Stimulated activated CD8-positive, alpha-beta memory T cell treated with anti-CD3 and anti-CD28 coated beads, Interleukin-7, amount 100 ng/mL, for 4 hours (primary cell): ENCODE results near the gene ADK.

ENCODE experiments used
- DNase-seq, 2 donors: peaks; one replicate each; pipeline ENCODE4 v3.0.0-alpha.2; 2020; ENCODE audit warnings: low read depth in 2 of 2

Gene ADK

GRCh38 chr10:74738542-74738941 is 587.5 kb downstream of the ADK start:
- DNase-seq: no peak

GRCh38 chr10:74738985-74739567 is 588.1 kb downstream of the ADK start:
- DNase-seq: no peak

- DNase-seq: no peak
These were observed 592.4 kb downstream of the ADK start for GRCh38 chr10:74743401-74743800.

GRCh38 chr10:74745449-74745848 is 594.4 kb downstream of the ADK start:
- no peak for DNase-seq

GRCh38 chr10:74746813-74747212 is 595.8 kb downstream of the ADK start:
- no peak for DNase-seq

GRCh38 chr10:74748468-74749031 is 597.5 kb downstream of the ADK start:
- no peak for DNase-seq

GRCh38 chr10:74750848-74751274 is 599.8 kb downstream of the ADK start:
- peak in 1 of 2 donors; percentile 1 for DNase-seq

GRCh38 chr10:74752371-74753040 is 601.5 kb downstream of the ADK start:
- no peak for DNase-seq

- DNase-seq: no peak
These were observed 602.6 kb downstream of the ADK start for GRCh38 chr10:74753442-74754211.

- no peak for DNase-seq
These were observed 603.4 kb downstream of the ADK start for GRCh38 chr10:74754381-74754821.

GRCh38 chr10:74755273-74755672 is 604.3 kb downstream of the ADK start:
- DNase-seq: no peak
